ENCODE data around the gene EML6.

EML6 gene

DNA sequence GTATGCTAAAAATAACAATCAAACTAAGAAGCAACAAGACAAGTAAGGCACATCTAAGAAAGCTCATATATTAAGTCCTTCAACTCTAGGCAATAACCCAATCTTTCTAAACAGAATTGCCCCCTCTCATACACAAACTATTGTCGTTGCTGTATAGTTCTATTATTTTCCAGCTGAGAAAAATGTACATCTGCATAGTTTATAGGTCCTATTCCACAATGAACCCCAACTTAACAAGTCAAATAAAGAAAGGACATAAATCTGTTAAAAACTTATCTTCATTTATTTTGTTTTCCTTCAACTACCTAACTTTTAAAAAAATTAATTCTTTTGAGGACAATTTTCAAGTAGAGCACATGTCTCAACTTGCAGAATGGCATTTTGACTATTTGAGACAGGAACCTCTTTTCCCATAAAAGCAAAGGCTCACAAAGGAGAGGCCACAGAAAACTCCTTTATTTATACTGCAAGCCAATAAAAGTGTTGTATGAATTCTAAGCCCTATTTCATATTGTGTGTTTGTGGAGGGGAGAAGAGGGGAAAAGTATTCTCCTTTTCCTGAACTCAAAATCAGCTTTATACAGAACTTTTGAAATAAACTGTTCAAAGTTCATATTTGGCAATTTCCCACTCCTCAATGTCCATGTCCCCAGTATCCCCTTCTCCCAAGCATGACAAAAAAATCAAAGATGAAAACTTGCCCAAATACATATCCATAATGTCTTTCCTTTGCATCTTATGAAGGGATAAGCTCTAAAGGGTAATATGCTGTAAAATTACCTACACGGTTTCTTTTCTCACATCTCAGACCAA lies 289.4 kb downstream of the EML6 start:
- no peak for DNase-seq

DNA sequence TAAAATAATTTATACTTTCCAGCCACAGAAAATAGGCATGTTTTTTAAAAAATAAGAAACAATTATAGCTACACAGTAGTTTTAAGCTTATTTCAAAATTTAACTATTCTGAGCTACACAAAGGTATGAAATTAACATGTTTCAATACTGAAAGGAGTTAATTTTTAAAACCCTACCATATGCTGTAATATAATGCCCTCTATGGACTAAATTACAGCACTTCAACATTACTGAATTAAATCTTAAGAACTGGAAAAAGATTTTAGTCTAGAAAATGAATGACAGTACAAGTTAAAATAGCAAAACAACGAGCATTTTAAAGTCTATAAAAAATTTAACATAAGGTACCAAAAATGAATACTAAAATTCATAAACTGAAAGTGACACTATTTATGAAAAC lies 290.5 kb downstream of the EML6 start:
- no peak for DNase-seq

- DNase-seq: peak; percentile 36 to 78
These were observed 291.8 kb downstream of the EML6 start for GRCh38 chr2:55014962-55015939.

- no peak for DNase-seq
These were observed 294.0 kb downstream of the EML6 start for GRCh38 chr2:55017428-55017827.

DNA sequence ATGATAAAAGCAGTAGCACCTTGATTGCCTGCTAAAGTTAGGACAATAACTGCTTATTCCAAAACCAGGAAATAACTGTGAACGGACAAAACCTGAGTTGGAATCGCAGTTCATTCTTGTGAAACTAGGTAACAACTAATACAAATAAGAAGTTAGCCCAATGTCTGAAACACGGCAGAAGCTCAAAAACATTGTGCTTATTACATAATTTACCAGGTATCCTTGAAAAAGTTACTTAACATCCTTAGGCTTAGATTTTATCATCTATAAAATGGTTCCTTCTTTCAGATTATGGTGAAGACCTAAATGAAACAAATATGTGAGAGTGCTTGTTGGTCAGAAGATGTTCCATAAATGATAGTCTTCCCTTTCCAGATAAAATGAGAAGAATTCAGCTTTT lies 294.4 kb downstream of the EML6 start:
- DNase-seq: no peak

DNA sequence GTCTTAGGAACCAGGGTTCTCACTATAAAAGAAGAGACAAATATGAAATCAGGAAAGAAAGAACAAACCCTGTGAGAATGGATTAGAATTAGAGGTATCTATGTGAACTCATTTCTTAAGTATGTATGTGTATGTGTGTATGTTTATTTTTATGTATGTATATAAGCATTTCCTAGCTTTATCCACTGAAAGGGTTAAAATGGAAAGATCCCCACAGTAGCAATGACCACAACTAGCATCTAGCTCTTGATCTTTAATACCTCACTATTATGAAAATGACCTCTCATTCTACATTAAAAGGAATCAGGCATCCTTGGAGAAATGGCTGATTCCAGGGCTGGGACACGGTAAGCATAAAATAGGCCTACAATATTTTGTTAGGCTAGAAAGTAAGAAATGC lies 295.2 kb downstream of the EML6 start:
- no peak for DNase-seq

DNA sequence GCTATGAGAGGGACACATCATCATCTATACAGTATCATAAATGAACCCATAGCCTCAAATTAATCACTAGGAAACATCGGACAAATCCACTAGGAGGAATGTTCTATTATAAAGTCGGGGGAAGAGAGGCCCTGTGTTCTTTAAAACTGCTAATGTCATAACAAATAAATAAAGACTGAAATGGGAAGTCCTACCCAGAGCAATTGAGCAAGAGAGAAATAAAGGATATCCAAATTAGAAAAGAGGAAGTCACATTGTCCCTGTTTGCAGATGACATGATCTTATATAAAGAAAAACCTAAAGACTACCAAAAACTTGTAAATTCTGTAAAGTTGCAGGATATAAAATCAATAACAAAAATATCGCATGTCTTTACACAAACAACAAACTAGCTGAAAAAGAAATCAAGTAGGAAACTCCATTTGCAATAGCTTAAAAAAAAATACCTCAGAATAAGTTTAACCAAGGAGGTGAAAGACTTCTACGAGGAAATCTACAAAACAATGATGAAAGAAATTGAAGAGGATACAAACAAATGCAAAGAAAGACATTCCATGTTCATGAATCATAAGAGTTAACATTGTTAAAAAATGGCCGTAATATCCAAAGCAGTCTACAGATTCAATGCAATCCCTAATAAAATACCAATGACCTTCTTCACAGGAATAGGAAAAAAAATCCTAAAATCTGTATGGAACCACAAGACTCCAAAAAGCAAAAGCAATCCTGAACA lies 296.2 kb downstream of the EML6 start:
- no peak for DNase-seq
